ENCODE data around the gene EPB41L4A. TPM values are rescaled to one million over a fixed set of nuclear protein-coding genes. Genes with fewer than 3 reads are reported as not detected.
"Not testable (repeated sequence)": the region's sequence is repeated elsewhere in the genome, so short reads cannot be mapped to it uniquely, and the experiment has no call there.

EPB41L4A gene
- total RNA-seq, 2 experiments from 2014 or later = 1.0 TPM; not detected in 1

DNA sequence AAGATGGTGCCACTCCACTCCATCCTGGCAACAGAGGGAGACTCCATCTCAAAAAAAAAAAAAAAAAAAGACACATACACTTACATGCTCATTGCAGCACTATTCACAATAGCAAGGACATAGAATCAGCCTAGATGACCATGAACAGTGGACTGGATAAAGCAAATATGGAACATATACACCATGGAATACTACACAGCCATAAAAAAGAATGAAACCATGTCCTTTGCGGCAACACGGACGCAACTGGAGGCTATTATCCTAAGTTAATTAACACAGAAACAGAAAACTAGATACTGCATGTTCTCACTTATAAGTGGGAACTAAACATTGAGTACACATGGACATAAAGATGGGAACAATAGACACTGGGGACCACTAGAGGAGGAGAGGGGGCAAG, 210.9 kb downstream of the EPB41L4A start:
- H3K27me3 Mint-ChIP-seq (ENCODE audit: low read depth) = peaks cover 14% of the 10 kb centered on the region
- H3K36me3 Mint-ChIP-seq (ENCODE audit: low read depth); H3K9me3 Mint-ChIP-seq (ENCODE audit: insufficient read depth); POLR2A ChIA-PET; H3K27ac Mint-ChIP-seq; H3K4me1 Mint-ChIP-seq (ENCODE audit: low read depth); DNase-seq; ATAC-seq; H3K4me3 Mint-ChIP-seq; CTCF ChIA-PET: not testable (repeated sequence)

DNA sequence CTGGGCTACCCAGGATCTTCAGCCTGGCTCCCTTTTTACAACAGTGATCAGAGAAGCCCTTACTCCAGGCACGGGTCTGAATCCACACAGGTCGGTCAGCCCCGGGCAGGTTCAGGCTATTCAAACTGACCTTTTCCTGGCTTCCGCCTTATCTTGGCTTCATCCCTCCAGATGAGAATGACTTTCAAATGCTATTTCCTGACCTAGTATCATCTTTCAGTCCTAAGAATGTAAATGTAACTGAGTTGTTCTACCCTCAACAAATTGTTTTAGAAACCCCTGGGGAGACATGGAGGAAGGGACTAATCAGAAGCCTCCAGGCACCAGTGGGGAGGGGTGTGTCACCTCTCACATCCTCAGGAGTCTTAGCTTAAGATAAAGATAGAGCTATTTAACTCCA, 213.2 kb downstream of the EPB41L4A start:
- H3K9me3 Mint-ChIP-seq (ENCODE audit: insufficient read depth) = no peaks in the 10 kb centered on the region
- DNase-seq (no peak), ATAC-seq (no peak)
- H3K4me3 Mint-ChIP-seq = no peak overlapping the region
- ChIA-PET CTCF (interaction anchor here (1.2 kb wide), 1 partner anchor 21 kb away, joined by 3 read pairs; no protein-coding TSS in a partner anchor), POLR2A (no interaction called here)
- H3K27ac Mint-ChIP-seq = no peak overlapping the region
- H3K4me1 Mint-ChIP-seq (ENCODE audit: low read depth) = no peaks in the 10 kb centered on the region
- H3K36me3 Mint-ChIP-seq (ENCODE audit: low read depth) = no peaks in the 10 kb centered on the region
- peaks cover 17% of the 10 kb centered on the region for H3K27me3 Mint-ChIP-seq (ENCODE audit: low read depth)

DNA sequence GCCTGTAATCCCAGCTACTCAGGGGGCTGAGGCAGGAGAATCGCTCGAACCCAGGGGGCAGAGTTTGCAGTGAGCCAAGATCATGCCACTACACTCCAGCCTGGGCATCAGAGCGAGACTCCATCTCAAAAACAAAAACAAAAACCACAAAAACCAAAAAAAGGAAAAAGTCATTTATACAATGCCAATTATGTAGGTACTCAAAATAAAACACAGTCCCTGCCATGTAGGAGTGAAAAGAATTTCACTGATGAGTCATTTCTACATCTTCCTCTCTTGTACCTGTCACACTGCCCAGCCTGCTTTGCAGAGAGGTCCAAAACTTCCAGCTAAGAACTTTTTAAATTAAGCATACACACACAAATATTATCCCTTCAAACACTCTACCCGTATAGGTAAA, 215.8 kb downstream of the EPB41L4A start:
- Mint-ChIP-seq H3K9me3 (ENCODE audit: insufficient read depth) (no peaks in the 10 kb centered on the region), H3K4me3 (no peak overlapping the region), H3K4me1 (ENCODE audit: low read depth) (no peaks in the 10 kb centered on the region), H3K27ac (no peak overlapping the region), H3K36me3 (ENCODE audit: low read depth) (no peaks in the 10 kb centered on the region), H3K27me3 (ENCODE audit: low read depth) (peaks cover 28% of the 10 kb centered on the region)
- no peak for DNase-seq
- ATAC-seq = no peak
- POLR2A ChIA-PET = interaction anchor here (0.5 kb wide), 1 partner anchor 587 kb away, joined by 3 read pairs; no protein-coding TSS in a partner anchor
- CTCF ChIA-PET = no interaction called here

DNA sequence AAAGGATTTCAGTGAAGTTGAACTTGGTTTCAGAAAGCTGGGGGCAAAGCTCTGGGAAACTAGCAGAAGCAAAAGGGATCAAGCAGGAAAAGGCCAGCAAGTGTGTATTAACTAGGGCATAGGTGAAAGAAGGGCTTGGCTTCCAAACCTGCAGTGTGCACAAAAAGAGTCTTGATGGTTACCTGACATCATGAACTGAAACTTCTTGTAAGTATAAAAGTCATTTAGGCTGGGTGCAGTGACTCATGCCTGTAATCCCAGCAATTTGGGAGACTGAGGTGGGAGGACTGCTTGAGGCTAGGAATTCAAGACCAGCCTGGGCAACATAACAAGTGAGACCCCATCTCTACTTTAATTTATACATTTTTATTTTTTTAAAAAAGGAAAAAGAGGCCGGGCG, 216.4 kb downstream of the EPB41L4A start:
- Mint-ChIP-seq H3K4me3 (no peak overlapping the region), H3K27me3 (ENCODE audit: low read depth) (peaks cover 28% of the 10 kb centered on the region), H3K27ac (no peak overlapping the region), H3K9me3 (ENCODE audit: insufficient read depth) (no peaks in the 10 kb centered on the region), H3K36me3 (ENCODE audit: low read depth) (no peaks in the 10 kb centered on the region), H3K4me1 (ENCODE audit: low read depth) (no peaks in the 10 kb centered on the region)
- CTCF ChIA-PET = no interaction called here
- ATAC-seq (no peak), DNase-seq (no peak)
- POLR2A ChIA-PET = no interaction called here

DNA sequence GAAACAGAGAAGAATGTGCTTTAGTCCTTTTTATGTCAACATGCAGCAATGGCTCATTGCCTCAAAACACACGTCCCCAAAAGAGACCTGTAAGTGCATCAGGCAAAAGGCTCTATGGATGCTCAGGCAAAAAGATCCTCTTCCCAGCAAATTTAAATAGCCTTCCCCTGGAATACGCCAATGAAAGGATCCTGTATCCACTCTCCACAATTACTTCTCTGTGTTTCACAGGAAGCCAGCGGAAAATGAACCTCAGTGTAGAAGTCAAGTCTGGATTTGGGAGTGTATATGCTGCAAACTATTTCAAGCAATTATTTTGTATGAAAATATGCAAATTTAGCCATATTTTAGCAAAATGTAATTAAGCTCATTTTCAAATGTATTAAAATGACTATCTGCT, 217.9 kb downstream of the EPB41L4A start:
- ATAC-seq (no peak), DNase-seq (no peak)
- ChIA-PET POLR2A (no interaction called here), CTCF (no interaction called here)
- H3K36me3 Mint-ChIP-seq (ENCODE audit: low read depth) = no peaks in the 10 kb centered on the region
- peaks cover 24% of the 10 kb centered on the region for H3K27me3 Mint-ChIP-seq (ENCODE audit: low read depth)
- no peak overlapping the region for H3K4me3 Mint-ChIP-seq
- H3K27ac Mint-ChIP-seq = no peak overlapping the region
- H3K9me3 Mint-ChIP-seq (ENCODE audit: insufficient read depth) = no peaks in the 10 kb centered on the region
- H3K4me1 Mint-ChIP-seq (ENCODE audit: low read depth) = no peaks in the 10 kb centered on the region

DNA sequence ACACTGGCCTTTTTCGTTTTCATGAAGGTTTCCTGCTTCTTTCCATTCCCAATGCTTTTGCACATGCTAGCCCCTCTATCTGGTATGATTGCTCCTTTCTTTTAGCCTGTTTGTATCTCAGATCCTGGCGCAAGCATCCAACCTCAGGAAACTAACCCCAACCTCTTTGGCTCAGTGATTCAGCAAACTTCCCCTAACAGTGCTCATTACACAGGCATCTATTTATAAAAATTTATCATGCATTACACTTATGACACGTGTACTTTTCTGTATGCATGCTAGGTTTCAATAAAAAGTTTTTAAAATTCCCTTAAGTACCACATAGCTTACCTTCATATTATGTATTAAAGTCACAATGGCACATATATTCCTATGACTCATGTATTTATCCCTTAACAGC, 218.9 kb downstream of the EPB41L4A start:
- Mint-ChIP-seq H3K27me3 (ENCODE audit: low read depth) (peaks cover 19% of the 10 kb centered on the region), H3K36me3 (ENCODE audit: low read depth) (no peaks in the 10 kb centered on the region), H3K27ac (no peak overlapping the region), H3K9me3 (ENCODE audit: insufficient read depth) (no peaks in the 10 kb centered on the region), H3K4me1 (ENCODE audit: low read depth) (no peaks in the 10 kb centered on the region), H3K4me3 (no peak overlapping the region)
- ChIA-PET POLR2A (no interaction called here), CTCF (no interaction called here)
- DNase-seq = no peak
- ATAC-seq = no peak

DNA sequence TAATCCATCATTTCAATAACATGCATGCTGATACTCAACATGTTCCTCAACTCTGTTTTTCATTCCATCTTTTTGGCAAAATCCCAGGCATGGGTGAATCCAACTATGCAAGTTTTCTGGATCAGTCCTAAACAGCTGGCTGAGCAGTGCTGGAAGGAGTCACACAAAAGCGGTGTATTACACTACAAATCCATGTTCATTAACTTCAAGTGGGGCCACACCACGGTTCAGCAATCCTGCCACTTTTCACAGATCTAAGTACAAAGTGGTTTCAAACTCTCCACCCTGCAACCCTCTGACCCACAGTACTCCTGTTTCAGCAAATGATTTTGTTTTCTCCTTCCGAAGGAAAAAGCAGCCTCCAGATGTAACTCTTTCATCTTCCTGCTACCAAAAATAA, 222.5 kb downstream of the EPB41L4A start:
- H3K9me3 Mint-ChIP-seq (ENCODE audit: insufficient read depth) = no peaks in the 10 kb centered on the region
- no peak for ATAC-seq
- H3K27ac Mint-ChIP-seq = no peak overlapping the region
- ChIA-PET POLR2A (no interaction called here), CTCF (no interaction called here)
- no peaks in the 10 kb centered on the region for H3K36me3 Mint-ChIP-seq (ENCODE audit: low read depth)
- DNase-seq = no peak
- no peaks in the 10 kb centered on the region for H3K4me1 Mint-ChIP-seq (ENCODE audit: low read depth)
- no peak overlapping the region for H3K4me3 Mint-ChIP-seq
- peaks cover 13% of the 10 kb centered on the region for H3K27me3 Mint-ChIP-seq (ENCODE audit: low read depth)

DNA sequence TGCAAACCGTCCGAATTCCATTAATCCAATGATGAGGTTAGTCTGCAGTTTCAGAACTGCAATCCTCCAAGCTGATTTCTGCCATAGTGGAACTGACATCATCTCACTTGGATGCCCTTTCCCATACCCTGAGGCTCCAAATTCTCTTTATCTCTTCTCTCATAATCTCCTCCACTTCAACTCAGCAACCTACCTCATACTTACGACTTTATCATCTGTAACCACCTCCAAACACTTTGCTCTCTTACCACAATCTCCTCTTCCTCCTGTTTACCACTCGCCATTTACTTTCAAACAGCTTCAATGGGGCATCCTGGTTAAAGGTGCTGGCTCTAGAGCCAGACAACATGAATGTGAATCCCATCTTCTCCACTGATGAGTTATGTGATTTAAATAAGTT, 223.2 kb downstream of the EPB41L4A start:
- Mint-ChIP-seq H3K36me3 (ENCODE audit: low read depth) (no peaks in the 10 kb centered on the region), H3K4me3 (no peak overlapping the region), H3K4me1 (ENCODE audit: low read depth) (no peaks in the 10 kb centered on the region), H3K27ac (no peak overlapping the region), H3K27me3 (ENCODE audit: low read depth) (peaks cover 14% of the 10 kb centered on the region), H3K9me3 (ENCODE audit: insufficient read depth) (no peaks in the 10 kb centered on the region)
- no peak for ATAC-seq
- POLR2A ChIA-PET = no interaction called here
- CTCF ChIA-PET = no interaction called here
- DNase-seq = no peak

DNA sequence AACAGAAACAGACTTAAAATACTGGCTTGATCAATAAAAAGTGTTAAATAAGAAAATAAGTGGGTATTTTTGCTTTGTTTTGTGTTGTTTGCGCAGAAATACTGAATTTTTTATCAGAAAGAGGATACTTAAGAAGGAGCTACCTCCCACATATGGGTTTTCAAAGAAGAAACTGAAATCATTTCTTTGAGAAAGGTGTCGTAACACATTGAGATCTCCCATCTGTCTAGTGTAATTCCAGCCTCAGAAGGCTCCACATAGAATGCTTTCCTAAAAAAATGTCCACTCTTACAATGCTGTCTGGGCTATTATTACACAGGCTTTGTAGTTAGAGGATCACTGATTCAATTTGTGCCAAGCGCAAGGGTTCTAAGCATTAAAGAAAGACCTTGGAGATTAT, 226.2 kb downstream of the EPB41L4A start:
- no peak for ATAC-seq
- Mint-ChIP-seq H3K4me1 (ENCODE audit: low read depth) (no peaks in the 10 kb centered on the region), H3K9me3 (ENCODE audit: insufficient read depth) (no peaks in the 10 kb centered on the region), H3K27ac (no peak overlapping the region), H3K36me3 (ENCODE audit: low read depth) (no peaks in the 10 kb centered on the region), H3K27me3 (ENCODE audit: low read depth) (peaks cover 22% of the 10 kb centered on the region), H3K4me3 (no peak overlapping the region)
- DNase-seq = no peak
- CTCF ChIA-PET = interaction anchor here (1.0 kb wide), 1 partner anchor 18 kb away, joined by 3 read pairs; no protein-coding TSS in a partner anchor
- POLR2A ChIA-PET = no interaction called here

DNA sequence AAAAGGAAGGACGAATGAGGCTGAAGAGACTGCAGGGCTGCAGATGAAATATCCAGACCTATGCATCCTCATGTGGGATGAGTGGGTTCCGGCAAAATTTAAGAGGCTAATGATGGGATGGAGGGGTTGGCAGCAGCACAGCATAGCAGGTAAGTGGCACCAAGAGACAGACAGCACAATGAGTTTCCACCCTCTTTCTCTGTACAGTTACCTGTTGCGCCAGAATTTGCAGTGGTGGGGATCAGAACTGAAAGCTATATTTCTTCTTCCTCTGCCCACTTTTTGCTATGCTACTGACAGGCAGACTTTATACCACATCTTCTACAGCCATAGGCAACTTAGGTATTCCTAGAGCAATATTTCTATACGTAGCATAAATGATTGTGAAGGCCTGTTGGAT, 227.0 kb downstream of the EPB41L4A start:
- Mint-ChIP-seq H3K4me3 (no peak overlapping the region), H3K36me3 (ENCODE audit: low read depth) (no peaks in the 10 kb centered on the region), H3K4me1 (ENCODE audit: low read depth) (no peaks in the 10 kb centered on the region), H3K27me3 (ENCODE audit: low read depth) (peaks cover 26% of the 10 kb centered on the region), H3K27ac (no peak overlapping the region), H3K9me3 (ENCODE audit: insufficient read depth) (no peaks in the 10 kb centered on the region)
- DNase-seq (no peak), ATAC-seq (no peak)
- ChIA-PET POLR2A (interaction anchor here (0.6 kb wide), 1 partner anchor 1213 kb away, joined by 3 read pairs; no protein-coding TSS in a partner anchor), CTCF (no interaction called here)

DNA sequence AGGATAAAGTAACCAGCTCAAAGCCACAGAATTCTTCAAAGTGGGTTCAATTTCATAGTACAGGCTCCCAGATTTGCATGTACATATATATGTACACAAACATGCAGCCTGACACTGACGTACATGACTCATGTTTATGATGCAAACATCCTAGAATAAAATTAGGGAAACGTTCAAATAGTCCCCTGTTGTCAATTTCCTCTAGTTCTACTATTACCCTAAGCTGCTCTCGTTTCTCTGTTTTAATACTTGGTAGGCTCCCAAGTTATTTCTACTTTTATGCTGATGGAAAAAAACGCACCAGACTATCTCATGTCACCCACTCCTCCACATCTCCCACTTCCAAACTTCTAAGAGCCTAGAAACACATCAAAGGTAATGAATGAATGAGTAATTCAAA, 229.7 kb downstream of the EPB41L4A start:
- no peak overlapping the region for H3K4me3 Mint-ChIP-seq
- H3K4me1 Mint-ChIP-seq (ENCODE audit: low read depth) = no peaks in the 10 kb centered on the region
- no peak for ATAC-seq
- CTCF ChIA-PET = no interaction called here
- peaks cover 28% of the 10 kb centered on the region for H3K27me3 Mint-ChIP-seq (ENCODE audit: low read depth)
- H3K27ac Mint-ChIP-seq = no peak overlapping the region
- POLR2A ChIA-PET = no interaction called here
- no peaks in the 10 kb centered on the region for H3K36me3 Mint-ChIP-seq (ENCODE audit: low read depth)
- no peak for DNase-seq
- H3K9me3 Mint-ChIP-seq (ENCODE audit: insufficient read depth) = no peaks in the 10 kb centered on the region

DNA sequence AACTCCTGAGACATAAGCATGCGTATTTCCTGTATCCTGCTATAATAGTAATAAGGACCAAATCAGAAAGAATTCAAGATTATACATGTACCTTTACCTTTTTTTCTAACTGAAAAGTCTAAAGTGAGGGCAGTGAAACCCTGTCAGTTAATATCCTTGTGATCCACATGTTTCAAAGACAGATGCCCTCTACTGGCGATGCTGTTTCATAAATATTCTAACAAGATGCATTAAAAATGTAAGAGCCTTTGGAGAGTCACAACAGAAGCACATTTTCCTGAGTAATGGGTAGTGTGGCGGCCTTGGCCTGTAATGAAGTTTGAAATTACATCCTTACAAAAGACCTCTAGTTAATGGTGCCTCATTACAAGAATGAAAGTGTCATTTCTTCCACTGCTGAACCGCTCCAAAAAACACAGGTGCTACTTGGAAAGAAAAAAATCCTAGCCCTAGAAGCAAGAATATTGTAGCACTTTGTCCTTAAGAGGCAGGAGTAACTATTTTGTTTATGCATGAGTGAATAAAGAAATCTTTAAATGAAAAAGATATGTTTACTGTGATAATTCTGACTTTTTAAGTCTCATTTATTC, 232.6 kb downstream of the EPB41L4A start:
- DNase-seq (peak; percentile 42), ATAC-seq (peak; percentile 44)
- peaks cover 39% of the 10 kb centered on the region for H3K27me3 Mint-ChIP-seq (ENCODE audit: low read depth)
- ChIA-PET POLR2A (interaction anchor here (0.6 kb wide), 1 partner anchor 21 kb away, joined by 3 read pairs; no protein-coding TSS in a partner anchor), CTCF (interaction anchor here (1.2 kb wide), 2 partner anchors 11 to 66 kb away, joined by 4 to 7 read pairs; no protein-coding TSS in a partner anchor)
- no peak overlapping the region for H3K4me3 Mint-ChIP-seq
- H3K27ac Mint-ChIP-seq = no peak overlapping the region
- no peaks in the 10 kb centered on the region for H3K4me1 Mint-ChIP-seq (ENCODE audit: low read depth)
- H3K36me3 Mint-ChIP-seq (ENCODE audit: low read depth) = no peaks in the 10 kb centered on the region
- no peaks in the 10 kb centered on the region for H3K9me3 Mint-ChIP-seq (ENCODE audit: insufficient read depth)

DNA sequence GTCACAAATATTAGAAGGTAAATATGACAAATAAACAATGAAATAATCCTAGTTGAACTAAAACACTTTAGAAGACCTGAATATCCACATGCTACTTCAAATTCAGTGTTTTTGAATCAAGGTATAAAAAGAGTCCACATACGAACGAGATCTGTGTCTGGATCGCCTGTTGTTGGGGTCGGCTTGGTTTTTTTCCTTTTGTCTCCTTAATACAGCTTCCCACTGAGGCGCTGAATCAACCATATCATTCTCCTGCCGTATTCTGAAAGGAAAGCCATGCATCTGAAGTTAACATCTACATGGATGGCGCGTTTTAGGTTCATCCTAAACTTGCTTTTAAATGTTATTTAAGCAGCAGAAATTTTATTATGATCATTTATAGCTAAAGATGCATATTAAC, 235.2 kb downstream of the EPB41L4A start:
- Mint-ChIP-seq H3K36me3 (ENCODE audit: low read depth) (no peaks in the 10 kb centered on the region), H3K27ac (no peak overlapping the region), H3K4me3 (no peak overlapping the region), H3K4me1 (ENCODE audit: low read depth) (no peaks in the 10 kb centered on the region), H3K27me3 (ENCODE audit: low read depth) (peaks cover 37% of the 10 kb centered on the region), H3K9me3 (ENCODE audit: insufficient read depth) (no peaks in the 10 kb centered on the region)
- no peak for DNase-seq
- ChIA-PET CTCF (interaction anchor here (1.2 to 1.5 kb wide), 2 partner anchors 9 to 23 kb away, joined by 3 to 11 read pairs; no protein-coding TSS in a partner anchor), POLR2A (no interaction called here)
- no peak for ATAC-seq

Data from activated CD8-positive, alpha-beta T cell treated with anti-CD3 and anti-CD28 coated beads, Interleukin-2, amount 10 ng/mL, durations not matched to agents 7 days and 5 days (primary cell).